Spleen (tissue), 7 donors: ENCODE results near the gene TTLL12.
"Not testable (repeated sequence)": the region's sequence is repeated elsewhere in the genome, so short reads cannot be mapped to it uniquely, and the experiment has no call there.

Experiments
- CTCF ChIP-seq, 11 experiments: fragments of 200-600 bp in 7 of 11; fragments of 450-650 bp in 4 of 11; sonication (generic) in 4 of 11; IDR thresholded peaks in 8 of 11; conservative IDR thresholded peaks in 3 of 11; 1 replicate in 7 of 11; 2 replicates in 4 of 11; pipeline versions ENCODE4 v1.4.0 to v1.8.0; 2016 to 2021; ENCODE audit warnings: antibody characterized with exemption in 11 of 11, inconsistent platforms in 4 of 11, mild to moderate bottlenecking in 1 of 11
- POLR2A ChIP-seq, 3 donors: fragments of 450-650 bp; IDR thresholded peaks; one replicate each; pipeline ENCODE4 v1.5.1; 2017; ENCODE audit warnings: antibody characterized with exemption in 3 of 3, mild to moderate bottlenecking in 1 of 3
- POLR2AphosphoS5 ChIP-seq, 3 donors: sonication (generic); formaldehyde crosslinking; IDR thresholded peaks; one replicate each; pipeline ENCODE4 v1.5.1; 2017; ENCODE audit warnings: antibody characterized with exemption in 3 of 3
- donor health status: DM: no; HTN: no; CAD: no; lungs with moderate emphysema.
- donor health status: DM: no; HTN: no; CAD: no.
- donor health status: DM: no; HTN: no; CAD: no.

- not testable (repeated sequence) for TF ChIP-seq CTCF (IDR thresholded peaks at IDR 0.05 in 8 of 11, conservative IDR thresholded peaks at IDR 0.05 in 3 of 11); POLR2A (IDR thresholded peaks at IDR 0.05); POLR2AphosphoS5 (IDR thresholded peaks at IDR 0.05)
Measured at GRCh38 chr22:43145371-43145770, 41.6 kb downstream of the TTLL12 start.
